A673 (cell line): ENCODE measurements around the gene ACAD11. TPM values are rescaled to one million over a fixed set of nuclear protein-coding genes. Genes with fewer than 3 reads are reported as not detected.

Source experiments
- BruUV-seq: library from RNA; stranded (reverse); fragments of 400-500 nt; replicated peaks from 2 replicates; lab custom pipeline; 2021; lab: Mats Ljungman, UMichigan
- CTCF ChIA-PET: fragments of 300-600 bp; sonication (Branson Sonifier 250); formaldehyde crosslinking; loops from one replicate; lab custom pipeline; 2022; ENCODE audit warnings: antibody characterized with exemption; lab: Charles Lee
- POLR2A ChIA-PET: fragments of 300-600 bp; sonication (Branson Sonifier 250); formaldehyde crosslinking; loops from one replicate; lab custom pipeline; 2022; ENCODE audit warnings: antibody characterized with exemption; ENCODE audit not compliant: low non-redundant PET; lab: Charles Lee
- DNase-seq: peaks from one replicate; pipeline ENCODE4 v3.0.0-alpha.2; 2015; ENCODE audit warnings: low spot score
- H3K27ac ChIP-seq: fragments of 200-600 bp; sonication (generic); 2 replicates; pipeline ENCODE4 v1.5.1; 2016; ENCODE audit warnings: mixed run types, low read depth, mild to moderate bottlenecking, mixed read lengths, antibody characterized with exemption, low read length; ENCODE audit not compliant: poor library complexity, severe bottlenecking
- H3K27me3 ChIP-seq: fragments of 200-600 bp; sonication (generic); replicated peaks from 2 replicates; pipeline ENCODE4 v1.6.1; 2017; ENCODE audit warnings: mixed run types, low read depth, mild to moderate bottlenecking, mixed read lengths, antibody characterized with exemption, low read length; ENCODE audit not compliant: insufficient read depth, poor library complexity
- H3K36me3 ChIP-seq: fragments of 200-600 bp; sonication (generic); 2 replicates; pipeline ENCODE4 v1.6.1; 2016; ENCODE audit warnings: mixed run types, mild to moderate bottlenecking, mixed read lengths, antibody characterized with exemption, low read length; ENCODE audit not compliant: insufficient read depth, poor library complexity, severe bottlenecking
- H3K4me1 ChIP-seq: fragments of 200-600 bp; sonication (generic); 2 replicates; pipeline ENCODE4 v1.6.1; 2017; ENCODE audit warnings: mixed run types, mild to moderate bottlenecking, mixed read lengths, antibody characterized with exemption, low read length; ENCODE audit not compliant: insufficient read depth, poor library complexity, severe bottlenecking
- H3K4me3 ChIP-seq: fragments of 200-600 bp; sonication (generic); 2 replicates; pipeline ENCODE4 v1.5.1; 2016; ENCODE audit warnings: low read depth, mixed run types, mild to moderate bottlenecking, mixed read lengths, low read length; ENCODE audit not compliant: poor library complexity, severe bottlenecking
- H3K9me3 ChIP-seq: fragments of 200-600 bp; sonication (generic); 2 replicates; pipeline ENCODE4 v1.6.1; 2016; ENCODE audit warnings: mixed run types, low read depth, mild to moderate bottlenecking, mixed read lengths, antibody characterized with exemption, low read length; ENCODE audit not compliant: poor library complexity, severe bottlenecking
- EZH2 ChIP-seq: fragments of 200-600 bp; sonication (generic); IDR thresholded peaks from 2 replicates; pipeline ENCODE4 v1.6.1; 2017; ENCODE audit warnings: borderline replicate concordance, low read depth, mild to moderate bottlenecking, mixed read lengths, antibody characterized with exemption, low read length; ENCODE audit not compliant: poor library complexity, severe bottlenecking
- intact Hi-C: fragments of 100-400 bp; cut with micrococcal nuclease; formaldehyde crosslinking; loops from one replicate; pipeline ENCODE4 v1.10.0; 2022; ENCODE audit not compliant: unreplicated experiment
- total RNA-seq: library from RNA; stranded (reverse); gene quantifications from 2 replicates; pipeline ENCODE4 v1.2.3, GENCODE V29; 2021
- TF ChIP-seq, protein P1 (sequence below): fragments of 300-800, 200-600 bp; sonication (generic); conservative IDR thresholded peaks from 2 replicates; pipeline ENCODE4 v1.5.1; 2017; ENCODE audit warnings: low read depth, mild to moderate bottlenecking, antibody characterized with exemption, low read length, moderate library complexity, mixed read lengths

The ACAD11 gene
- total RNA-seq, 1 experiment from 2014 or later = 10.4 TPM

GRCh38 chr3:132519914-132520313 lies 139.7 kb downstream of the ACAD11 start:
- POLR2A ChIA-PET = no interaction called here

GRCh38 chr3:132517311-132517710 lies 142.3 kb downstream of the ACAD11 start:
- H3K4me3 ChIP-seq = no peak overlapping the region
- no peaks in the 10 kb centered on the region for H3K27me3 ChIP-seq
- H3K4me1 ChIP-seq = no peaks in the 10 kb centered on the region
- no peak for DNase-seq
- intact Hi-C loops = no loop called here
- ChIA-PET CTCF (no interaction called here), POLR2A (no interaction called here)
- BruUV-seq = no TSS peak
- peaks cover 35% of the 10 kb centered on the region for H3K36me3 ChIP-seq
- H3K9me3 ChIP-seq = no peaks in the 10 kb centered on the region
- H3K27ac ChIP-seq = no peak overlapping the region
- no peak for TF ChIP-seq EZH2
- TF ChIP-seq, protein P1, sequence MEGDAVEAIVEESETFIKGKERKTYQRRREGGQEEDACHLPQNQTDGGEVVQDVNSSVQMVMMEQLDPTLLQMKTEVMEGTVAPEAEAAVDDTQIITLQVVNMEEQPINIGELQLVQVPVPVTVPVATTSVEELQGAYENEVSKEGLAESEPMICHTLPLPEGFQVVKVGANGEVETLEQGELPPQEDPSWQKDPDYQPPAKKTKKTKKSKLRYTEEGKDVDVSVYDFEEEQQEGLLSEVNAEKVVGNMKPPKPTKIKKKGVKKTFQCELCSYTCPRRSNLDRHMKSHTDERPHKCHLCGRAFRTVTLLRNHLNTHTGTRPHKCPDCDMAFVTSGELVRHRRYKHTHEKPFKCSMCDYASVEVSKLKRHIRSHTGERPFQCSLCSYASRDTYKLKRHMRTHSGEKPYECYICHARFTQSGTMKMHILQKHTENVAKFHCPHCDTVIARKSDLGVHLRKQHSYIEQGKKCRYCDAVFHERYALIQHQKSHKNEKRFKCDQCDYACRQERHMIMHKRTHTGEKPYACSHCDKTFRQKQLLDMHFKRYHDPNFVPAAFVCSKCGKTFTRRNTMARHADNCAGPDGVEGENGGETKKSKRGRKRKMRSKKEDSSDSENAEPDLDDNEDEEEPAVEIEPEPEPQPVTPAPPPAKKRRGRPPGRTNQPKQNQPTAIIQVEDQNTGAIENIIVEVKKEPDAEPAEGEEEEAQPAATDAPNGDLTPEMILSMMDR = no peak

More at GRCh38 chr3:132519914-132520313, 139.7 kb downstream of the ACAD11 start:
- intact Hi-C loops = no loop called here
- no peaks in the 10 kb centered on the region for H3K27me3 ChIP-seq
- no peak overlapping the region for H3K4me3 ChIP-seq
- peaks cover 40% of the 10 kb centered on the region for H3K36me3 ChIP-seq
- CTCF ChIA-PET = no interaction called here
- H3K4me1 ChIP-seq = no peaks in the 10 kb centered on the region
- no peak for TF ChIP-seq EZH2
- TF ChIP-seq, protein P1 = no peak
- no TSS peak for BruUV-seq
- H3K27ac ChIP-seq = no peak overlapping the region
- H3K9me3 ChIP-seq = no peaks in the 10 kb centered on the region
- no peak for DNase-seq

GRCh38 chr3:132513057-132513456 lies 146.6 kb downstream of the ACAD11 start:
- ChIA-PET POLR2A (no interaction called here), CTCF (no interaction called here)
- peaks cover 53% of the 10 kb centered on the region for H3K36me3 ChIP-seq
- no peak overlapping the region for H3K4me3 ChIP-seq
- intact Hi-C loops = no loop called here
- no peaks in the 10 kb centered on the region for H3K27me3 ChIP-seq
- DNase-seq = no peak
- TF ChIP-seq, protein P1 = no peak
- no peak for TF ChIP-seq EZH2
- BruUV-seq = no TSS peak
- no peak overlapping the region for H3K27ac ChIP-seq
- H3K4me1 ChIP-seq = no peaks in the 10 kb centered on the region
- no peaks in the 10 kb centered on the region for H3K9me3 ChIP-seq
